SK-N-MC (cell line): ENCODE data around the gene SWI5.

ENCODE experiments used
- DNase-seq: peaks from one replicate; pipeline ENCODE4 v3.0.0-alpha.2; 2011; ENCODE audit warnings: low read depth, low spot score
- H3K27ac ChIP-seq: fragments of 200-600 bp; sonication (generic); 2 replicates; pipeline ENCODE4 v1.5.1; 2016; ENCODE audit warnings: mixed run types
- H3K36me3 ChIP-seq: fragments of 200-600 bp; sonication (generic); 2 replicates; pipeline ENCODE4 v1.6.1; 2017; ENCODE audit warnings: antibody characterized with exemption, low read length, mixed read lengths; ENCODE audit not compliant: insufficient read depth
- H3K4me3 ChIP-seq: fragments of 200-600 bp; sonication (generic); 2 replicates; pipeline ENCODE4 v1.5.1; 2016
- H3K9ac ChIP-seq: fragments of 200-600 bp; sonication (generic); 2 replicates; pipeline ENCODE4 v1.8.0; 2017; ENCODE audit warnings: mixed run types, mixed read lengths; ENCODE audit not compliant: insufficient read length
- H3K9me3 ChIP-seq: fragments of 200-600 bp; sonication (generic); 2 replicates; pipeline ENCODE4 v1.6.1; 2017; ENCODE audit warnings: low read depth, mild to moderate bottlenecking, antibody characterized with exemption, low read length, moderate library complexity, mixed read lengths
- EZH2 ChIP-seq: fragments of 200-600 bp; sonication (generic); IDR thresholded peaks from one replicate; pipeline ENCODE4 v1.6.1; 2017; ENCODE audit warnings: antibody characterized with exemption
- FOXP2 ChIP-seq: optimal IDR thresholded peaks from 2 replicates; pipeline ENCODE3; 2011; ENCODE audit warnings: mild to moderate bottlenecking, moderate library complexity; ENCODE audit not compliant: insufficient read depth; ENCODE audit errors: extremely low read length, control extremely low read depth
- POLR2AphosphoS5 ChIP-seq: IDR thresholded peaks from 2 replicates; pipeline ENCODE4 v1.6.1; 2012; ENCODE audit warnings: mild to moderate bottlenecking, low read depth, low read length, borderline replicate concordance

Gene SWI5

GRCh38 chr9:128333451-128333869 lies 57.4 kb downstream of the SWI5 start:
- Histone ChIP-seq H3K9me3 (no peaks in the 10 kb centered on the region), H3K27ac (no peak overlapping the region), H3K36me3 (no peaks in the 10 kb centered on the region; the same call in 1 of the 2 replicates), H3K4me3 (no peak overlapping the region), H3K9ac (no peak overlapping the region)
- DNase-seq: no peak
- no peak for TF ChIP-seq POLR2AphosphoS5
- TF ChIP-seq EZH2: no peak
- no peak for TF ChIP-seq FOXP2

GRCh38 chr9:128335161-128335560 lies 59.1 kb downstream of the SWI5 start:
- no peak overlapping the region for H3K4me3 ChIP-seq
- DNase-seq: no peak
- no peaks in the 10 kb centered on the region for H3K36me3 ChIP-seq
- H3K9me3 ChIP-seq: no peaks in the 10 kb centered on the region
- no peak overlapping the region for H3K9ac ChIP-seq
- no peak overlapping the region for H3K27ac ChIP-seq
- TF ChIP-seq EZH2 (no peak), POLR2AphosphoS5 (no peak), FOXP2 (no peak)

DNA sequence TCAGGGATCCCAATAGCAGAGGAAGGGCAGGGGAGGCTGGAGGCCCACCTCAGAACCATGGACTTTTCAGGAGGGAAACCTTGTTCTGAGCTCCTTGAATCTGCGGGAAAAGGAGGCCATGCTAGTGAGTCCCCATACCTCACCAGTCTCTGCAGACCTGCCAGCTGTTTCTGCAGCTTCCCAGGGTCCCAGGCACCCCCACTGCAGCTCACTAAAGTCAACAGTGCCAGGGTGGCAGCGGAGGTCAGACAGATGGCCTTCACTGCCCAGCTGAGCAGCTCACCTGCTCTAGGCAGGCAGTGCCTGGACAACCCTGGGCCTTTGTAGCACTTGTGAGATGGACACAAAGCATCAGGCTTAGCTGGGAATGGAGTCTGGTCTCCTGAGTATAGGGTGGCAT lies 59.8 kb downstream of the SWI5 start:
- no peak for TF ChIP-seq POLR2AphosphoS5
- TF ChIP-seq FOXP2: no peak
- no peak for TF ChIP-seq EZH2
- Histone ChIP-seq H3K27ac (no peak overlapping the region), H3K36me3 (no peaks in the 10 kb centered on the region), H3K9me3 (no peaks in the 10 kb centered on the region), H3K4me3 (no peak overlapping the region), H3K9ac (no peak overlapping the region)
- no peak for DNase-seq

DNA sequence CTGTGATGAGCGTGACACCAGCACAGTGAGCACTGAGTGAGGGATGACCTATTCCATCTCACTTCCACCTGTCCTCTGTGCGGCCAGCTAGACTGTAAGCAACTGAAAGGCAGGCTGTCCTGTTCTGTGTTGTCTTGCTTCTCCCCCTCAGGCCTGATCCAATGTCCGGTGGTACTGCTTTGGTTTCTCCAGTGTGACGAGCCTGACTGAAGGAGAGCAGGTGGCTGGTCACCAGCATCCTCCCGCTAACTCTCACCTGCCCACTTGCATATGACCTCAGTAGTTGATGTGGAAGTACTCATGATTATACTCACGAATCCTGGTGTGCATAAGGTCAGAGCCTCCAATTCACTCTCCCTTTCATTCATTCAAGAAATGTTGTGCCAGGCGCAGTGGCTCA lies 61.9 kb downstream of the SWI5 start:
- TF ChIP-seq EZH2 (no peak), POLR2AphosphoS5 (no peak), FOXP2 (no peak)
- H3K9me3 ChIP-seq: no peaks in the 10 kb centered on the region
- no peak for DNase-seq
- H3K27ac ChIP-seq: no peak overlapping the region
- no peak overlapping the region for H3K9ac ChIP-seq
- H3K4me3 ChIP-seq: no peak overlapping the region
- H3K36me3 ChIP-seq: no peaks in the 10 kb centered on the region; the same call in 1 of the 2 replicates
